Measurements from ENCODE around the gene TBC1D22A.

The TBC1D22A gene, protein sequence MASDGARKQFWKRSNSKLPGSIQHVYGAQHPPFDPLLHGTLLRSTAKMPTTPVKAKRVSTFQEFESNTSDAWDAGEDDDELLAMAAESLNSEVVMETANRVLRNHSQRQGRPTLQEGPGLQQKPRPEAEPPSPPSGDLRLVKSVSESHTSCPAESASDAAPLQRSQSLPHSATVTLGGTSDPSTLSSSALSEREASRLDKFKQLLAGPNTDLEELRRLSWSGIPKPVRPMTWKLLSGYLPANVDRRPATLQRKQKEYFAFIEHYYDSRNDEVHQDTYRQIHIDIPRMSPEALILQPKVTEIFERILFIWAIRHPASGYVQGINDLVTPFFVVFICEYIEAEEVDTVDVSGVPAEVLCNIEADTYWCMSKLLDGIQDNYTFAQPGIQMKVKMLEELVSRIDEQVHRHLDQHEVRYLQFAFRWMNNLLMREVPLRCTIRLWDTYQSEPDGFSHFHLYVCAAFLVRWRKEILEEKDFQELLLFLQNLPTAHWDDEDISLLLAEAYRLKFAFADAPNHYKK

DNA sequence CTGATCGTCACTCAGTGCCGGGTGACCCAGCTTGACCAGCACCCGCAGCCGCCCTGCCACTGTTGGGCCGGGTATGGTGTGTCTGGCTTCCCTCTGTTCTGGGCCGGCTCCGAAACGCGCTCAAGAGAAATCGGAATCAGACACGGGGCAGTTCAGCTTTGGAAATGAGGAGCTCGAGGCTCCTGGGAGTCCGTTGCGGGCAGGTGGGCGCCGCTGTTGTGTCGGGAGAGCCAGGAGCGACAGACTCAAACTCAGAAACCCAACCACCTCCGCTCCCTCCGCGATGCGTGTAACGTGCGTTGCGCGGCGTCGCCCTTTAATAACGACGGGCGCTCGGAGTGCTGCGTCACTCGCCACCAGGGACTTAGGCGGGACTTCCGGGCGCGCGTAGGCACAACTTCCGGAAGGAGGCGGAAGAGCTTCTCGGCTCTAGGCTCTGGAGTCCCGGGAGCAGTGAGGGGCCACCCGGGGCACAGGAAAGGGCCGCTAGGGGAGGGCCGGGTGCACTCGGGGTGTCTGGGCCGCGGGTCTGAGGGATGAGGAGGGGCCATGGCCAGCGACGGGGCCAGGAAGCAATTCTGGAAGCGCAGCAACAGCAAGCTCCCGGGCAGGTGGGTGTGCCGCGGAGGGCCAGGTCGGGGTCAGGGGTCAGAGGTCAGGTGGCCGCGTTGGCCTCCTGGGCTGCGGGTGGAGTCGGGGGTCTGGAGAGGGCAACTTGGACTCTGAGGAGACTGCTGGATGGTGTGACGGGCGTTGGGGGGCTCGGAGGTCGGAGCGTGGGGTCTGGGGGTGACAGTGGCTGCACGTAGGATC, at the start of gene TBC1D22A:
TSS of gene TBC1D22A (plus strand) at position 413 of the 813 bp plus-strand sequence. CDS start at position 550, 137 bp downstream.
- Histone ChIP-seq H3K36me3 (ENCODE audit: insufficient read depth, low read length) (no peaks in the 10 kb centered on the region), H3K9ac (ENCODE audit: low read depth, low read length) (peak within 1 kb of the TSS; percentile 97), H3K4me1 (ENCODE audit: insufficient read depth, low read length) (no peaks in the 10 kb centered on the region; the same call in 1 of the 2 replicates), H3K9me3 (ENCODE audit: control insufficient read depth, insufficient read depth, low read length) (no peaks in the 10 kb centered on the region)

DNA sequence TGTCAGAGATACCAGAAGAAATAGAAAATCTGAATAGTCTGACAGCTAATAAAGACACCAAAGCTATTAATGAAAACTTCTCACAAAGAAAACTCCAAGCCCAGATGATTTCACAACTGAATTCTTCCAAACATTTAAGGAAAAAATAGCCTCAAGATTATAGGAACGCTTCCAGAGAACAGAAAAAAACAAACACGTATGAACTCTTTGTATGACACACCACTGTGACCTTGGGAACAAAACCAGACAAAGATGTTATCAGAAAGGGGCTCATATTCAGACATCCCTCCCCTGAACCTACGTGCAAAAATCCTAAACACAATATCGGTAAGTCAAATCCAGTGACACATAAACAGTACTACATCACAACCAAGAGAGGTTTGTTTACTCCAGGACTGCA, 47.9 kb upstream of the TBC1D22A start:
- Histone ChIP-seq H3K9me3 (ENCODE audit: control insufficient read depth, insufficient read depth, low read length) (no peaks in the 10 kb centered on the region), H3K36me3 (ENCODE audit: insufficient read depth, low read length) (peaks cover 13% of the 10 kb centered on the region), H3K4me1 (ENCODE audit: insufficient read depth, low read length) (0 out of 2 replicates have a peak, but pooled peaks cover 4% of the 10 kb centered on the region), H3K9ac (ENCODE audit: low read depth, low read length) (no peak overlapping the region)

- Histone ChIP-seq H3K36me3 (ENCODE audit: insufficient read depth, low read length) (peaks cover 16% of the 10 kb centered on the region), H3K4me1 (ENCODE audit: insufficient read depth, low read length) (no peaks in the 10 kb centered on the region), H3K9me3 (ENCODE audit: control insufficient read depth, insufficient read depth, low read length) (no peaks in the 10 kb centered on the region), H3K9ac (ENCODE audit: low read depth, low read length) (no peak overlapping the region)
These were observed 42.5 kb upstream of the TBC1D22A start for GRCh38 chr22:46719921-46720320.

- Histone ChIP-seq H3K4me1 (ENCODE audit: insufficient read depth, low read length) (no peaks in the 10 kb centered on the region), H3K36me3 (ENCODE audit: insufficient read depth, low read length) (peaks cover 13% of the 10 kb centered on the region), H3K9ac (ENCODE audit: low read depth, low read length) (no peak overlapping the region), H3K9me3 (ENCODE audit: control insufficient read depth, insufficient read depth, low read length) (no peaks in the 10 kb centered on the region)
These were observed 40.9 kb upstream of the TBC1D22A start for GRCh38 chr22:46721501-46722085.

- H3K9ac ChIP-seq (ENCODE audit: low read depth, low read length): no peak overlapping the region
- H3K4me1 ChIP-seq (ENCODE audit: insufficient read depth, low read length): no peaks in the 10 kb centered on the region
- H3K9me3 ChIP-seq (ENCODE audit: control insufficient read depth, insufficient read depth, low read length): no peaks in the 10 kb centered on the region
- peaks cover 10% of the 10 kb centered on the region; the same call in 1 of the 2 replicates for H3K36me3 ChIP-seq (ENCODE audit: insufficient read depth, low read length)
These were observed 38.6 kb upstream of the TBC1D22A start for GRCh38 chr22:46723882-46724281.

- H3K9ac ChIP-seq (ENCODE audit: low read depth, low read length): no peak overlapping the region
- no peaks in the 10 kb centered on the region for H3K9me3 ChIP-seq (ENCODE audit: control insufficient read depth, insufficient read depth, low read length)
- H3K4me1 ChIP-seq (ENCODE audit: insufficient read depth, low read length): no peaks in the 10 kb centered on the region
- 0 out of 2 replicates have a peak, but pooled peaks cover under 1% of the 10 kb centered on the region for H3K36me3 ChIP-seq (ENCODE audit: insufficient read depth, low read length)
These were observed 37.4 kb upstream of the TBC1D22A start for GRCh38 chr22:46725096-46725495.

- Histone ChIP-seq H3K9me3 (ENCODE audit: control insufficient read depth, insufficient read depth, low read length) (no peaks in the 10 kb centered on the region), H3K9ac (ENCODE audit: low read depth, low read length) (no peak overlapping the region), H3K36me3 (ENCODE audit: insufficient read depth, low read length) (no peaks in the 10 kb centered on the region), H3K4me1 (ENCODE audit: insufficient read depth, low read length) (peaks cover 2% of the 10 kb centered on the region; the same call in 1 of the 2 replicates)
These were observed 36.1 kb upstream of the TBC1D22A start for GRCh38 chr22:46726066-46726985.

GRCh38 chr22:46726986-46727317, 35.5 kb upstream of the TBC1D22A start:
- Histone ChIP-seq H3K9me3 (ENCODE audit: control insufficient read depth, insufficient read depth, low read length) (no peaks in the 10 kb centered on the region), H3K4me1 (ENCODE audit: insufficient read depth, low read length) (peaks cover 8% of the 10 kb centered on the region), H3K9ac (ENCODE audit: low read depth, low read length) (no peak overlapping the region), H3K36me3 (ENCODE audit: insufficient read depth, low read length) (no peaks in the 10 kb centered on the region)

GRCh38 chr22:46727813-46728364, 34.6 kb upstream of the TBC1D22A start:
- no peaks in the 10 kb centered on the region for H3K36me3 ChIP-seq (ENCODE audit: insufficient read depth, low read length)
- H3K4me1 ChIP-seq (ENCODE audit: insufficient read depth, low read length): peaks cover 10% of the 10 kb centered on the region
- no peak overlapping the region for H3K9ac ChIP-seq (ENCODE audit: low read depth, low read length)
- H3K9me3 ChIP-seq (ENCODE audit: control insufficient read depth, insufficient read depth, low read length): no peaks in the 10 kb centered on the region

DNA sequence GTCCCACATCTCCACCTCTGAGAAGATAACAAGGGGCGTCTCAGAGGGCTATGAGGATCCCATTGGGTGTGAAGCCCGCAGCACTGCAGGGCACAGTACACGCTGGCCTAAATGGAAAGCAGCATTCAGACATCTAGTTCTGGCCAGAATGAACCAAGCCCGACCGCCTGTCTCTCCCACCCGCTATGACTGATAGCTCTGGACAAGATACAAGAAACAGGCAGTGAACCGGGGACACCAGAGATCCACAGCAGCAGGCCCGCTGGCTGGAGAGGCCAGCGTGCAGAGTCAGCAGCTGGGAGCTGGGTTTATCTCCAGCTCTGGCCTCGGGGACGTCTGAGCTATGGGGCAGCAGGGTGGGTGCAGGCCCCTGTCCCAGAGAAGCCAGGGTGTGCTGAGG, 34.0 kb upstream of the TBC1D22A start:
- Histone ChIP-seq H3K9me3 (ENCODE audit: control insufficient read depth, insufficient read depth, low read length) (no peaks in the 10 kb centered on the region), H3K4me1 (ENCODE audit: insufficient read depth, low read length) (peaks cover 10% of the 10 kb centered on the region), H3K9ac (ENCODE audit: low read depth, low read length) (no peak overlapping the region), H3K36me3 (ENCODE audit: insufficient read depth, low read length) (no peaks in the 10 kb centered on the region)

DNA sequence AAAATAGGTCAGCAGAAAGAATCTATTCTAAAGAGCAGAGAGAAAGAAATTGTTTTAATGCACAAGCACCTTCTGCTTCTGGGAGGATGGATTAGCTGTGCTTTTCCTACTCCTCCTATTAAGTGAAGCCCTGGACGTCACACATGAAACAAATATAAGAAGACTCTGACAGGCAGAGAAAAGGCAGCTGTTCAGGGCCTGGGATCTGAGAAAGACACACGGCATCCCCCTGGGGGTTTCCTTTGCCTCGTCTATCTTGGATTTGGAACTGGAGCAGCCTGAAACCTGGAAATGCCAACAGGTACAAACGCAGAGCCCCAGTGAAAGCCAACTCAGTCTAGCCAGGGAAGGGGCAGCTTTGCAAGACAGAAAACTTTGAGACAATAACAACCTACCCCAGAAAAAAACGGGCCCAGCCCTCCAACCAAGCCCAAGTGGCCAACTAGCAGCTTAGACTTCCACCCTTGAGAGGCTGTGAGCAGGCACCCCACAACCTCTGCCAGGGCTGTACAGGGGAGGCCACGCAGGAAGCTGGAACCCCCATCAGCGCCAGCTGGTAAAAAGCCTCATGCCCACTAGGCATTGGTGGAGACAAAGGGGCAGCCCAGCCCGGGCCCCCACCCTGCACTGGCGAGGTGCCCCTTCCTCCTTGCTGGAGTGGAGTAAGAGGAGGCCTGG, 31.7 kb upstream of the TBC1D22A start:
- Histone ChIP-seq H3K4me1 (ENCODE audit: insufficient read depth, low read length) (peaks cover 16% of the 10 kb centered on the region), H3K9me3 (ENCODE audit: control insufficient read depth, insufficient read depth, low read length) (no peaks in the 10 kb centered on the region), H3K36me3 (ENCODE audit: insufficient read depth, low read length) (no peaks in the 10 kb centered on the region), H3K9ac (ENCODE audit: low read depth, low read length) (no peak overlapping the region)

DNA sequence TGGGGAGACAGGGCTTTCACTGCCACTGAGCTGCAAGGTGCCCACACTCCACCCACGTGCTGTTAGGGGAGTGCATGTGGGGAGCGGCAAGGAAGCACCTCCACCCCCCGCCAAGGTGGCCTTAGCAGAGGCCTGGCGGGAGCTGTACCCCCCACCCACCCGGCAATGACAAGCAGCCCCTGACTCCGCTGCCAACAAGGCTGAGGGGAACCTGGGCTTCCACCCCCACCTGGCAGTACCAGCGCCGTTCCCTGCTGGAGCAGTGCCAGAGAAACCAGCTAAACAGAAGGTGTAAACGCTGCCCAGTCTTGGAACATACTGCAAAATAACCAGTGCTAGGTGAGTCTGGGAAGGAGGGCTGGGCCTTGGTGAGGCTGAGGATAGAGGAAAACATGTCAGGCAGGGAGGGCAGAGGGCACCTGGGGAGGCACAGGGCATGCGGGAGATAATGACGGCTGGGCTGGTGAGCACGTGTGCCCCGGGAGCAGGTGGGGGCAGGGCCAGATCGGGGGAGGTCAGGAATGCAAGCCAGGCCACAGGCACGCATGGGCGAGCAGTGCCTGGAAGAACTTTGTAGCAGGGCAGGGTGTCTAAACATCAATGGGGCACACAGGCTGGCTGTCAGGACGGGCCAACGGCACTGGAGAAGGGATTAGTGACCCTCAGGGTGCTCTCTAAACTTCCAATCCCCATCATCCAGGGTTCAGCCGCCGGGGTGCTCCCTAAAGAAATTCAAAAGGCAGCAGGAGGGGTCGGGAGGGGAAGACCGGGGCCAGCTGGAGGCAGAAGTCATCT, 31.0 kb upstream of the TBC1D22A start:
- no peaks in the 10 kb centered on the region for H3K9me3 ChIP-seq (ENCODE audit: control insufficient read depth, insufficient read depth, low read length)
- H3K36me3 ChIP-seq (ENCODE audit: insufficient read depth, low read length): no peaks in the 10 kb centered on the region
- H3K9ac ChIP-seq (ENCODE audit: low read depth, low read length): no peak overlapping the region
- peaks cover 22% of the 10 kb centered on the region for H3K4me1 ChIP-seq (ENCODE audit: insufficient read depth, low read length)

Measured in ES-I3 (cell line).